Activated CD4-positive, alpha-beta T cell treated with anti-CD3 and anti-CD28 coated beads, Interleukin-2, Interleukin-4, amounts not matched to agents 100 ng/mL and 50 ng/mL, durations not matched to agents 16 hours and 8 hours (primary cell): Measurements from ENCODE around the gene NTN5.
A peak's percentile ranks its signal among the peaks of the same experiment; 100 is the strongest.
"Not testable (repeated sequence)": the region's sequence is repeated elsewhere in the genome, so short reads cannot be mapped to it uniquely, and the experiment has no call there.

Experiments used
- DNase-seq: peaks from one replicate; pipeline ENCODE4 v3.0.0-alpha.2; 2020; ENCODE audit warnings: low spot score

Gene NTN5

DNA sequence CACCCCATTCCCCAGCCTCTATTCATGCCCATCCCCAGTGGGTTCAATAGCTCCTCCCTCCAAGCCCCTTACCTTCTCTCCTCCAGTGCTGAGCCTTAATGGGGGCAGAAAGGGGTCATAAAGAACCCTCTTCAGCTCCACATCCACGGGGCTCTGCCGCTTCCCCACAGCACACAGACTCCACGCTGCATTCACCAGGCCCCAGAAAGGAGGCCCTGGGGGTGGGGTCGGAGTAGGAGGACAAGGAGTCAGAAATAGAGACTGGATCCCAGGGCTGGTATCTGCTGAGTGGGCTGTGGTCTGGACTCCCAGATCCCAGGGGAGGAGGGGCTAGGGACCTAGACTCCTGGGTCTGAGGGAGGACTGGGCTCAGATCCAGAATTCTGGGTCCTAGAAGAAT, 28.5 kb downstream of the NTN5 start:
- DNase-seq: no peak

DNA sequence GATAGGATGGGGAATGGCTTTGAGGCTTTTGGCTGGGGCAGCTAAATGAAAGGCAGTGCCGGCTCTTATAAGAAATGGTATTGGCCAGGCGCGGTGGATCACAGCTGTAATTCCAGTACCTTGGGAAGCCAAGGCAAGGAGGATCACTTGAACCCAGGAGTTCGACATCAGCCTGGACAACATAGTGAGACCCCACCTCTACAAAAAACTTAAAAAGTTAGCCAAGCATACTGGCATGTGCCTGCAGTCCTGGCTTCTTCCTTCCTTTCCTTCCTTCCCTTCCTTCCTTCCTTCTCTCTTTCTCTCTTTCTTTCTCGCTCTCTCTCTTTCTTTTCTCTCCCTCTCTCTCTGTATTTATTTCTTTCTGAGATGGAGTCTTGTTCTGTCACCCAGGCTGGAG, 30.0 kb downstream of the NTN5 start:
- no peak for DNase-seq

DNA sequence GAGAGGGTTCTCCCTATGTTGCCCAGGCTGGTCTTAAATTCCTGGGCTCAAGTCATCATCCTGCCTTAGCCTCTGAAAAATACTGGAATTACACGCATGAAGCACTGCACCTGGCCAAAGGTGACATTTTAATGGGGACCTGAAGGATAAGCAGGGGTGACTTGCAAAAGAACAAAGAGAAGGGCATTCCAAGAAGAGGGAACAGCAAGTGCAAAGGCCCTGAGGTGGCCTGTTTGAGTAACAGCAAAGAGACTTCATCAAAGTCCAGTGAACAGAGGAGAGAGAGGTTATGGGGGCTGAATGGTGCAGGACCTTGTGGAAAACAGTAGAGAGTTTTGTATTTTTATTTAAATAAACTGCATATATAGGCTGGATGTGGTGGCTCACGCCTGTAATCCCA, 31.0 kb downstream of the NTN5 start:
- no peak for DNase-seq

DNA sequence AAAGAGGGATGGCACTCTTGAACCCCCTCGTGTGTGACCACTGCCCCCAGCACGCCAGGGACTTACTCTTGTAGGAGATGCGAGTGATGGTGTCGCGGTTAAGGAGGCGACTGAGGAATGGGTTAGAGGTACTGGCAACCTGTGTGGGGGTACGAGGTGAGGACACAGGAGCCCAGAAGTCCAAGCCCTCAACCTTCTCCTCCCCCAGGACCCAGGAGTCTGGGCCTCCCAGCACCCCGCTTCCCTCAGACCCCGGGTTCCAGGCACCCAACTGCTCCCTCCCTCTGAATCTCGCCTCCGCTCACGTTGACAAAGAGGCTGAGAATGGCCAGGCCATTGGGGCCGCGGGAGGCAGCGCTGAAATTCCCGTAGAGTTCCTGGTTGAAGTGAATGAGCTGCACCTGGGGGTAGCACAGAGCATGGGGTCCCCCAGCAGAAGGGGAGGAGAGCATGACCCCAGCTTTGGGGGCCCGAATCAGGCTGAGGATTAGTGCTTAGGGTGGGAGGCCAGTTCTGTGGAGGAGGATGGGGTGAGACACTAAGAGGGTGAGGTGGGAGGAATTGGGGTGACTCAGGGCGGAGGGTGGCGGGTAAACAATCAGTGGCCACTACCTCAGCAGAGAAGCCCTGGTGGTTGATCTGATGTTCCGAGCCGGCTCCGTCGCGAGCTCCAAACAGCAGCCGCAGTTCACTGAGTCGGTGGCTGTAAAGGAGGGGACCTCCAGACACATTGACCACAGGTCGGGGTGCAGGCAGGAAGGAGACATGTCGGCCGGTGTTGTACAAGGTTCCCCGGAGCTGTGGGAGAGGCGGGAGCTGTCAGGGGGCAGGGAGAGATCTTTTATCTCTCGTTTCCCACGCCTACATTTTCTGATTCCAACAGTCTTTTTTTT, 33.1 kb downstream of the NTN5 start:
- no peak for DNase-seq

DNA sequence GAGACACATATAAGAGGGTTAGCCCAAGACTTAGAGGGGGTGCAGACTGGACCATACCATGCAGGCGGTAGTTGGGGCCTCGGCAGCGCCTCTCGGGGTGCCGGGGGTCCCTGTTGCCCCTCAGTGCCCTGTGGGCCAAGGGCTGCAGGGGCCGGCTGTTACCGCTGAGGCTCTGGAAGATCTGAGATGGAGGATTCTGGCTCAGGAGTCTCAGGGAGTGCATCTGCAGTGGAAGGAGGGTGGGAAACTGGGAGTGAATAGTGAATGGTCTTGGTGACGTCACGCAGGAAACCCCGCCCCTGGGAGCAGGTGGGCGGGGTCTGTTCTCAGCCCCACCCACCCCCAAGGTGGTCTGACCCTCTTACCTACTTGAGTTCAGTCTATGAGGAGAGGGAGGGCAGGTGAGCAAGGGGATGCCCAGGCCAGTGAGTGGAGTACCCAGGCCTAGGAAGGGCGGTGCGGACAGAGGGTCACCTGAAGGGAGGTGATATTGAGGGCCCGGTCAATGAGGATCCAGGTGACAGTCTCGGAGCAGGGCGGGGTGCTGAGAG, 33.9 kb downstream of the NTN5 start:
- no peak for DNase-seq

GRCh38 chr19:48637948-48638830, 34.6 kb downstream of the NTN5 start:
- DNase-seq: peak; percentile 78

DNA sequence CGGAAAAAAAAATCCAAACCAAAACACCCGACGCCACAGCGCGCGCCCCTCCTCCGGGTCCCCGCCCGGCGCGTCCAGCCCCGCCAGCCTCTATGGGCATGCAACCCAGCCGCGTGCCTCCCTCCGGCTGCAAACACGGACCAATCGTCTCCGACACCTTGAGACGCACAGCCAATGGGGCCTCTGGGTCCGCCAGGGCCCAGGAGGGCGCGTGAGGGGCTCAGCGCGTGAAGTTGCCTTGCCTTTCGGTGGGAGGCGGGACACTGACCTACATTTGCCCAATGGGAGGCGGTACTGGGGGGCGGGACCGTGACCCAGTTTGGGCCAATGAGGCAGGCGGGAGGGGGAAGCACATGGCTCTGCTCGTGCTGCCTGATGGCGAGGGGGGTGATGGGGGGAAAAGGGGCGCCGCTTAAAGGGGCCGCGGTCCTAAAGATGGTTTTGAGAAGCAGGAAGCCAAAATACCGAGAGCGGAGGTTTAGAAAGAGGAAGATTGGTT, 35.3 kb downstream of the NTN5 start:
- DNase-seq: peak; percentile 98

GRCh38 chr19:48636859-48637448, 35.9 kb downstream of the NTN5 start, which contains the start of gene DBP:
TSS of gene DBP (minus strand) at chr19:48637379. CDS start at chr19:48636994, 385 bp downstream.
- no peak for DNase-seq

DNA sequence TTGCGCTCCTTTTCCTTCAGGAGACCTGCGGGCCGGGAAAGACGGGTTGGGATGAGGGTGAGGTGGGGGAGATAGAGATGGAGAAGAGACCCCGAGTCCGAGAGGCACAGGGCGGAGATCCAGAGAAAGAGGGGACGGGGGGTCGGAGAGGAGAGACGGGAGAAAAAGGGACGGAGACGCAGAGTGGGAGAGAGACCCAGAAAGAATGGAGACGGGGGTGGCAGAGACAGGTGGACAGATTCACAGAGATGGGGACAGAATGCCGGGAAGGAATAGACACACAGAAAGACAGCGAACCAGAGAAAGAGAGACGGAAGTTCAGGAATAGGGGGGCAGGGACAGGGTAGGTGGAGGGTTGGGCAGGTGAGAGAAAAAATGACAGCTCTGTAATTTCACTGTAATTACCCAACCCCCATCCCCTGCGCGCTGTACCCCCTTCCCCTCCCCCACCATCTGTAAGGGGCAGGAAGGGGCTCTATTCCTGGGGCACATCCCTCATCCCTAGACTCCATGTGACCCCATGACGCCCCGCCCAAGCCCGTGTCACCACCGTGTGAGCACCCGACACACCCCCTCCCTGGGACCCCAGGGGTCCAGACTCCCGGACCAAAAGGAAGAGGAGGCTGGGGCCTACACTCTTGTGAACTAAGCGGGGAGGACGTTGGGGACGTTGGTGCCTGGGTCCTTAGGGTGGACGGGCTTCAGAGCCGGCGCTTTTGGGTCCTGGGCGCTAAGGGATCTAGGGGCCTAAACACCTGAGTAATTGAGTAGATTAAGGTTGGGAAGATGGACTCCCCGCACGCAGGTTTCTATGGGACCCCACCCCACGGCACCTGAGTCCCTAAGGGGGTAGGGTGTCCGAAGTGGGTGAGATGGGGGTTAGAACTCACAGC, 36.6 kb downstream of the NTN5 start:
- DNase-seq: no peak

DNA sequence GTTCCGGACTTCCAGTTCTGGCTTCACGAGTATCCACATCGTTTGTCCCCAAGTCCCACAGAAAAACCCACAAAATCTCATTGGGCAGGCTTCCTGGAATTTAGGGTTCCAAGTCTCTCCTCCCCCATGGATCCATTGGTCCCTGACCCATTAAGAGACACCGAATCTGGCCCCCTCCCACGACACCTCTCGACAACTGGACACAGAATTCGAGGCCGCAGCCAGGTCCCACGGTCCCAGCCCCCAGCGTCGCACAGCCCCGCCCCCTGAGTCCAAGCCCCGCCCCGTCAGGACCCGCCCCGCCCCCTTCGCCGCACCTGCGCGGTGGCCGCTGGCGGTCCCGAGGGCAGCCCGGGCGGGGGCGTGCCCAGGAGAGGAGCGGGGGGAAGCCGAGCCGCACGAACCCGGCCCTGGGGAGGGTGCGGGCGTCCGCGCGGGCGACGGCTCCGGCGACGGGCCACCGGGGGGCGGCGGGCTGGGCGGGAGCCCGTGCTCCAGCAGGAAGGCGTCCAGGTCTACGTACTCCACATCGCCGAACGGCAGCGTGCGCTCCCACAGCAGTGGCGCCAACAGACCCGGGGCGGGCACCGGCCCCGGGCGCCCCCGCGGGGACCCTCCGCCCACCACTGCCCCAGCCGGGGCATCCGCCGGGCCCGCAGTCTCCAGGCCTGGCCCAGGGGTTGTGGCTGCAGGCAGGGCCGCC, 37.4 kb downstream of the NTN5 start:
- peak; percentile 67 for DNase-seq

GRCh38 chr19:48634424-48635262, 38.2 kb downstream of the NTN5 start:
- DNase-seq: peak; percentile 93

DNA sequence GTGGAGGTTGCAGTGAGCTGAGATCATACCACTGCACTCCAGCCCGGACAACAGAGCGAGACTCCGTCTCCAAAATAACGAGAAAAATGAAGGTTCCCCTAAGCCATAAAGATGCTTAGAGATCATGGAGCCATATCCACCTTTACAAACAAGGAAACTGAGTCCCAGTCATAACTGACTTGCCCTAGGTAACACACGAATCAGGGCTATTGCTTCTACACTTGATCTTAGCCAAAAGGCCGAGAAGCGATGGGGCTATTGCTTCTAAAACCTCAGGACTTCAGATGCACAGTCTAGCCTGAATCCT, 38.8 kb downstream of the NTN5 start:
- no peak for DNase-seq

DNA sequence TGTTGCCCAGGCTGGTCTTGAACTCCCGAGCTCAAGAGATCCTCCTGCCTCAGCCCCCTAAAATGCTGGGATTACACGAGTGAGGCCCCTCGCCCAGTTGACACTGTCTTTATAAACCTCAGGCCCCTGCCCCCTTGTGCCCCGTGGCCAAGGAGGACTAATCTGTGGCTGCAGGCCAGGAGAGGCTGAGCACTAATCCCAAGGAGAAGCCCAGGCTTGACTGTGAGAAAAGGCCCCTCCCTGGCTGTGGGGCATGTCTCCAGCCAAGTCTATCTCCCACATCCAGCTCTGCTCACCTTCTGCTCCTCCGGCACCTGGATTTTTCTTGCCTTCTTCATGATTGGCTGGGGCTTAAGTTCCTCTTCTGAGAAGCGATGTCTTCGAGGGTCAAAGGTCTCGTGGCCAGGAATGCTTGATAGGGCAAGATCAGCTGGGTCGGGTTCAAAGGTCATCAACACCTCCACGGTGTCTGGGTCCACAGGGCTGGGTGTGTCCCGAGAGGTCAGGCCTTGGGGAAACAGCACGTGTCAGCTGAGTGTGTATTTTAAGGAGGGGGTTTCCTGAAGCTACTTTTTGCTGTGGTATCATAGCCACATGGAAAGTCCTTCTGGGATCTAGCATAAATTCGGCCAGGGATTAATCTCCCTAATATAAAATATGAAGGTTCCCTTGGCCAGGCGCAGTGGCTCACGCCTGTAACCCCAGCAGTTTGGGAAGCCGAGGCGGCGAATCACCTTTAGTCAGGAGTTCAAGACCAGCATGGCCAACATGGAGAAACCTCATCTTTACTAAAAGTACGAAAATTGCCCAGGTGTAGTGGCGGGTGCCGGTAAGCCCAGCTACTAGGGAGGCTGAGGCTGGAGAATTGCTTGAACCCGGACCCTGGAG, 39.4 kb downstream of the NTN5 start:
- DNase-seq: no peak

DNA sequence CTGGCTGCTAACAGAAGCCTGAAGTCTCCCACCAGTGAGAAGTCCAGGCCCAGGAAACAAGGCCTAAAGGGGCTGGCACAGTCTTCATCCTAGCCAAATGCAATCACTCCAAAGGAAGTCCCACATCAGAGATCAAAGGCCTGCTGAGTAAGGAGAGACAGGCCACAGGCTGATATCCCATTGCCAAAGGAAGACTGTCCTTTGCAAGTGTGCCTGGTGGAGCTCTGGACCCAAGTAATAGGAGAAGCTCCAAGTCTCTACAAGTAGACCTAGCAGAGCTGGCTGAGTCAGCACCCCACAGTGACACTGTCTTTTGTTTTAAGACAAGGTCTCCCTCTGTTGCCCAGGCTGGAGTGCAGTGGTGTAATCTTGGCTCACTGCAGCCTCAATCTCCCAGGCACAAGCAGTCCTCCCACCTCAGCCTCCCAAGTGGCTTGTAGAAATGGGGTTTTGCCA, 40.1 kb downstream of the NTN5 start:
- DNase-seq: no peak

DNA sequence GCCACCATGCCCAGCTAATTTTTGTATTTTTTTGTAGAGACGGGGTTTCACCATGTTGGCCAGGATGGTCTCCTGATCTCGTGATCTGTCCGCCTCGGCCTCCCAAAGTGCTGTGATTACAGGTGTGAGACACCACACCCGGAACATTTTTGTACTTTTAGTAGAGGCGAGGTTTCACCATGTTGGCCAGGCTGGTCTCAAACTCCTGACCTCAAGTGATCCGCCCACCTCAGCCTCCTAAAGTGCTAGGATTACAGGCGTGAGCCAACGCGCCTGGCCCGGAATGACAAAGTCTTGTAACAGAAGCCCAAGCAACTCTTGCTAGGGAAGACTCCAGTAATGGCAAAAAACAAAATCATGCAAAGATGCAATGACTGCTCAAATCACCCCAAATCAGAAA, 40.5 kb downstream of the NTN5 start:
- DNase-seq: not testable (repeated sequence)

GRCh38 chr19:48631225-48631624, 41.6 kb downstream of the NTN5 start:
- DNase-seq: no peak

DNA sequence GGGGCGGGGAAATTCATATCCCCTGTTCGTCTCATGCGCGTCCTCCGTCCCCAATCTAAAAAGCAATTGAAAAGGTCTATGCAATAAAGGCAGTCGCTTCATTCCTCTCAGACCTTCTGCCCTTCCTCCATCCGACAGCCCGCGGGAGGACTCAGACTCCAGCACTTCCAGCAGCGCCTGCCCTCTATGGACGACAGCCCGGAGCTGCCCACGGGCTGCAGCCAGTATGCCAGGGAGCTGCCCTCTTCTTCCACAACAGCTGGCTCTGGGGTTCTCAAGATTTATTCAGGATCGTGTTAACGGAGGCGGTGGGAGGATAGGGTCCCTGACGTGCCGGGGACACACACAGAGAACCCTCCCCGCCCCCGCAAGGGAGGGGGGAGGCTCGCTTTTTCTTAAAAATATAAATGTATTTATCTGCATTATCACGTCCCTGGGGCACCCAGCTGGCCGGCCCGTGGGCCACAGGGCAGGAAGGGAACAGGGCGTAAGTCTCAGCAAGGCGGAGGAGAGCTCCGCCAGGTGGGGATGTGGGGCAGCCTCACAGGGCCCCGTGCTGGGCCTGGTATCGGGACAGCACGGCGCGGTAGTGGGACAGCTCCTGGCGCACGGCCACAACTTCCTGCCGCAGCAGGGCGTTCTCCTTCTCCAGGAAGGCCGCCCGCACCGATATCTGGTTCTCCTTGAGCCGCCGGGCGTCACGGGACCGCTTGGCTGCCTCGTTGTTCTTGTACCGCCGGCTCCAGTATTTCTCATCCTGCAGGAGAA, 42.3 kb downstream of the NTN5 start:
- no peak for DNase-seq
